Measurements from ENCODE around the gene VPS9D1.
A peak's percentile ranks its signal among the peaks of the same experiment; 100 is the strongest.

The VPS9D1 gene

GRCh38 chr16:89658221-89658879, 62.3 kb downstream of the VPS9D1 start:
- no peak for TF ChIP-seq TCF12 (IDR thresholded peaks at IDR 0.05; ENCODE audit: low read depth)
- TF ChIP-seq NFIC (IDR thresholded peaks at IDR 0.05), result no peak
- 0 out of 2 replicates have a peak, but pooled peaks have one; percentile 32 for TF ChIP-seq ZBTB7A (IDR thresholded peaks at IDR 0.05; ENCODE audit: low read depth)
- 0 out of 2 replicates have a peak, but pooled peaks have one; percentile 9 for TF ChIP-seq TAF1 (IDR thresholded peaks at IDR 0.05; ENCODE audit: low read depth)
- TF ChIP-seq RAD21 (IDR thresholded peaks at IDR 0.05; ENCODE audit: low read depth), result no peak

- TF ChIP-seq EGR1 (IDR thresholded peaks at IDR 0.05) (no peak), MAX (IDR thresholded peaks at IDR 0.05) (peak; percentile 87), TAF1 (IDR thresholded peaks at IDR 0.05; ENCODE audit: low read depth) (peak; percentile 73)
These were observed 63.1 kb downstream of the VPS9D1 start, which contains the start of the genes CHMP1A and SPATA33 for GRCh38 chr16:89657442-89658220. Gene CHMP1A, minus strand, starts transcription at chr16:89657708. Its CDS starts 120 bp downstream, at chr16:89657588. Gene SPATA33, plus strand, starts transcription at chr16:89657836. Its CDS starts 76 bp downstream, at chr16:89657912.

All from Ishikawa (cell line).